Measurements from ENCODE around the gene SLC43A3. TPM values are rescaled to one million over a fixed set of nuclear protein-coding genes. Genes with fewer than 3 reads are reported as not detected.

The SLC43A3 gene
- total and polyA plus RNA-seq, 9 of the 15 experiments (the other 6 are each of a cell fraction or from before 2014, with no cell fraction given): 63.7 to 281 (median 139) TPM

DNA sequence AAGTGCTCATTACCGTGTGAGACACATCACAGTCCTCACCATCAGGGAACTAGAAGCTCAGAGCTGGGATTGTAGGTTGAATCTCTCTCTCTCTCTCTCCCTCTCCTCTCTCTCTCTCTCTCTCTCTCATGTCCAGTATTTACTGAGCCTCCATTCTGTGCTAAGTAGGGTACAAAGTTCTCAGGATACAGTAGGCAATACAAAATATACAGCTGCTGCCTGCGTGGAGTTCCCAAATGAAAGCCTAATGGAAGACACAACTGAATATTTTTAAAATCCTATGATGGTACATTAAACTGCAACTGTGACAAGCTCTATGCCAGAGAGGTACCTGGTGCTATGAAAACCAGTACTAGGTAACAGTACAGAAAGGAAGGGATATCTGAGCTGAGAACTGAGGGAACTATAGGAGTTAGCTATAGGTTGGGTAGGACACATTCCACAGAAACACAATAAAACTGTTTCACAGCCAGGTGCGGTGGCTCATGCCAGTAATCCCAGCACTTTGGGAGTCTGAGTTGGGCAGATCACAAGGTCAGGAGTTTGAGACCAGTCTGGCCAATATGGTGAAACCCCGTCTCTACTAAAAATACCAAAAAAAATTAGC is 26.8 kb downstream of the SLC43A3 start:
- Histone ChIP-seq H3K4me3 (no peak overlapping the region), H3K4me1 (replicated peaks in 1 of 2; ENCODE audit: control insufficient read depth in 2 of 2, insufficient read depth in 2 of 2, low read length in 2 of 2) (peaks cover 39 to 49% of the 10 kb centered on the region in 2 experiments), H3K79me2 (ENCODE audit: control insufficient read depth, insufficient read depth, low read length) (no peaks in the 10 kb centered on the region), H3K36me3 (ENCODE audit: control insufficient read depth, insufficient read depth, low read length) (peaks cover 4% of the 10 kb centered on the region; the same call in 1 of the 3 replicates), H3K9me3 (replicated peaks; ENCODE audit: control insufficient read depth, insufficient read depth, low read depth, low read length) (no peaks in the 10 kb centered on the region), H2AFZ (ENCODE audit: low read depth, low read length) (no peak overlapping the region), H3K27me3 (ENCODE audit: control insufficient read depth in 2 of 2, insufficient read depth in 2 of 2, low read length in 2 of 2) (no peaks in the 10 kb centered on the region; a peak in 1 of 5 replicates), H3K9ac (ENCODE audit: insufficient read depth in 1 of 2, low read depth in 2 of 2, low read length in 2 of 2) (no peak overlapping the region; a peak in 1 of 4 replicates), H3K4me2 (ENCODE audit: insufficient read depth, low read length) (no peak overlapping the region), H3K27ac (ENCODE audit: extremely low read depth, low read depth, low read length) (no peak overlapping the region), H3K9me1 (ENCODE audit: control insufficient read depth, insufficient read depth, low read length) (no peaks in the 10 kb centered on the region), H4K20me1 (replicated peaks; ENCODE audit: control insufficient read depth, insufficient read depth, low read length) (no peaks in the 10 kb centered on the region)
- 60% methylated on average over 4 of the region's 4 CpGs for WGBS (ENCODE audit: insufficient coverage, low coverage, missing lambda C conversion rate)
- no TSS peak for BruUV-seq (replicated peaks)
- TF ChIP-seq, protein P1, sequence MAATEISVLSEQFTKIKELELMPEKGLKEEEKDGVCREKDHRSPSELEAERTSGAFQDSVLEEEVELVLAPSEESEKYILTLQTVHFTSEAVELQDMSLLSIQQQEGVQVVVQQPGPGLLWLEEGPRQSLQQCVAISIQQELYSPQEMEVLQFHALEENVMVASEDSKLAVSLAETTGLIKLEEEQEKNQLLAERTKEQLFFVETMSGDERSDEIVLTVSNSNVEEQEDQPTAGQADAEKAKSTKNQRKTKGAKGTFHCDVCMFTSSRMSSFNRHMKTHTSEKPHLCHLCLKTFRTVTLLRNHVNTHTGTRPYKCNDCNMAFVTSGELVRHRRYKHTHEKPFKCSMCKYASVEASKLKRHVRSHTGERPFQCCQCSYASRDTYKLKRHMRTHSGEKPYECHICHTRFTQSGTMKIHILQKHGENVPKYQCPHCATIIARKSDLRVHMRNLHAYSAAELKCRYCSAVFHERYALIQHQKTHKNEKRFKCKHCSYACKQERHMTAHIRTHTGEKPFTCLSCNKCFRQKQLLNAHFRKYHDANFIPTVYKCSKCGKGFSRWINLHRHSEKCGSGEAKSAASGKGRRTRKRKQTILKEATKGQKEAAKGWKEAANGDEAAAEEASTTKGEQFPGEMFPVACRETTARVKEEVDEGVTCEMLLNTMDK (IDR thresholded peaks at IDR 0.05; ENCODE audit: borderline replicate concordance, insufficient read depth, low read depth, low read length, poor library complexity, severe bottlenecking): no peak
- ChIA-PET POLR2A (interaction anchor here (0.7 to 1.3 kb wide), 6 partner anchors 10 to 449 kb away, joined by 3 to 4 read pairs (median 4); partner anchors contain the start of gene PRG2), CTCF (ENCODE audit: low intra/inter-chr PET ratio) (no interaction called here)
- intact Hi-C loops (cut with micrococcal nuclease): no loop called here
- ATAC-seq (no peak), FAIRE-seq (no peak), DNase-seq (ENCODE audit: extremely low read depth in 1 of 4, low spot score in 3 of 4) (no peak)
- in situ Hi-C loops (cut with MboI): no loop called here

DNA sequence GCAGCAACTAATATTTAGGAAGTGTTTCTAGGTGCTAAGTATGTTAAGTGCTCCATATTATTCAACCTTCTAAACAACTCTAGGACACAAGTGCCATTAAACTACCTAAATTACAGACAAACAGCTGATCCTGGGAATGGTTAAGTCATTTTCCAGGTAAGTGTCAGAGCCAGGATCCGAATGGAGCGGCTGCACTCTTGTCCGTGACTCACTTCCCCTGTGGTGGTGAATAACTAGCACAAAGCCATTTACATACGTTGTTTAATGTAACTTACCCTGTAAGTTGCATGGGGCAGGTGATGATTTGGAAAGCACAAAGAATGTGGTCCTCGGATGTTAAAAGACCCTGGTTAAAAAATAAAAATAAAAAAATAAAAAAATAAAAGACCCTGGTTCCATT is 27.7 kb downstream of the SLC43A3 start:
- H3K27ac ChIP-seq (ENCODE audit: extremely low read depth, low read depth, low read length): no peak overlapping the region
- no peak overlapping the region for H2AFZ ChIP-seq (ENCODE audit: low read depth, low read length)
- no peaks in the 10 kb centered on the region; a peak in 1 of 5 replicates for H3K27me3 ChIP-seq (ENCODE audit: control insufficient read depth in 2 of 2, insufficient read depth in 2 of 2, low read length in 2 of 2)
- ATAC-seq: no peak
- peaks cover 46 to 57% of the 10 kb centered on the region in 2 experiments for H3K4me1 ChIP-seq (replicated peaks in 1 of 2; ENCODE audit: control insufficient read depth in 2 of 2, insufficient read depth in 2 of 2, low read length in 2 of 2)
- WGBS (ENCODE audit: insufficient coverage, low coverage, missing lambda C conversion rate): 55% methylated on average over 5 of the region's 5 CpGs
- no peak overlapping the region for H3K4me3 ChIP-seq
- no peaks in the 10 kb centered on the region for H3K9me3 ChIP-seq (replicated peaks; ENCODE audit: control insufficient read depth, insufficient read depth, low read depth, low read length)
- in situ Hi-C loops (cut with MboI) (no loop called here), intact Hi-C loops (cut with micrococcal nuclease) (no loop called here)
- ChIA-PET POLR2A (interaction anchor here (1.0 to 1.3 kb wide), 4 partner anchors 9 to 29 kb away, joined by 3 to 4 read pairs (median 4); partner anchors contain the start of gene PRG2), CTCF (ENCODE audit: low intra/inter-chr PET ratio) (no interaction called here)
- peaks cover 4% of the 10 kb centered on the region; the same call in 1 of the 3 replicates for H3K36me3 ChIP-seq (ENCODE audit: control insufficient read depth, insufficient read depth, low read length)
- no peak for DNase-seq (ENCODE audit: extremely low read depth in 1 of 4, low spot score in 3 of 4)
- no peak overlapping the region for H3K9ac ChIP-seq (ENCODE audit: insufficient read depth in 1 of 2, low read depth in 2 of 2, low read length in 2 of 2)
- H4K20me1 ChIP-seq (replicated peaks; ENCODE audit: control insufficient read depth, insufficient read depth, low read length): no peaks in the 10 kb centered on the region
- no peak for FAIRE-seq
- no TSS peak for BruUV-seq (replicated peaks)
- no peaks in the 10 kb centered on the region for H3K9me1 ChIP-seq (ENCODE audit: control insufficient read depth, insufficient read depth, low read length)
- no peak for TF ChIP-seq PHB2 (IDR thresholded peaks at IDR 0.05; ENCODE audit: low read depth)
- TF ChIP-seq MBD2 (IDR thresholded peaks at IDR 0.05; ENCODE audit: borderline replicate concordance, low read depth): no peak
- no peaks in the 10 kb centered on the region for H3K79me2 ChIP-seq (ENCODE audit: control insufficient read depth, insufficient read depth, low read length)
- H3K4me2 ChIP-seq (ENCODE audit: insufficient read depth, low read length): no peak overlapping the region

Measured in K562 (cell line).